ENCODE measurements around the gene GPA33.

GPA33 gene

DNA sequence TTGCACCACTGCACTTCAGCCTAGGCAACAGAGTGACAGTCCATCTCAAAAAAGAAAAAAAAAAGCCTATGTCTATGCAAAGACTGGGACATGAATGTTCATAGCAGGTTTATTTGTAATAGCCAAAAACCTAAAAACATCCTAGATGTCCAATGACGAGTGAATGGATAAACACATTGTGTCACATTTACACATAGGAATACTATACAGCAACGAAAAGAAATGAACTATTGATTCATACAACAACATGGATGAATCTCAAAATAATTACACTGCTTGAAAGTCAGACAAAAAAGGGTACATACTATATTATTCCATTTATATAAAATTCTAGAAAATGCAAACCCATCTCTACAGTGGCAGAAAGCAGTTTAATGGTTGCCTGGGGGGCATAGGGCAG lies 11.6 kb upstream of the GPA33 start:
- DNase-seq (ENCODE audit: low read depth) = no peak
- TF ChIP-seq, protein P1, sequence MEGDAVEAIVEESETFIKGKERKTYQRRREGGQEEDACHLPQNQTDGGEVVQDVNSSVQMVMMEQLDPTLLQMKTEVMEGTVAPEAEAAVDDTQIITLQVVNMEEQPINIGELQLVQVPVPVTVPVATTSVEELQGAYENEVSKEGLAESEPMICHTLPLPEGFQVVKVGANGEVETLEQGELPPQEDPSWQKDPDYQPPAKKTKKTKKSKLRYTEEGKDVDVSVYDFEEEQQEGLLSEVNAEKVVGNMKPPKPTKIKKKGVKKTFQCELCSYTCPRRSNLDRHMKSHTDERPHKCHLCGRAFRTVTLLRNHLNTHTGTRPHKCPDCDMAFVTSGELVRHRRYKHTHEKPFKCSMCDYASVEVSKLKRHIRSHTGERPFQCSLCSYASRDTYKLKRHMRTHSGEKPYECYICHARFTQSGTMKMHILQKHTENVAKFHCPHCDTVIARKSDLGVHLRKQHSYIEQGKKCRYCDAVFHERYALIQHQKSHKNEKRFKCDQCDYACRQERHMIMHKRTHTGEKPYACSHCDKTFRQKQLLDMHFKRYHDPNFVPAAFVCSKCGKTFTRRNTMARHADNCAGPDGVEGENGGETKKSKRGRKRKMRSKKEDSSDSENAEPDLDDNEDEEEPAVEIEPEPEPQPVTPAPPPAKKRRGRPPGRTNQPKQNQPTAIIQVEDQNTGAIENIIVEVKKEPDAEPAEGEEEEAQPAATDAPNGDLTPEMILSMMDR (IDR thresholded peaks at IDR 0.05; ENCODE audit: control insufficient read depth, extremely low read depth, insufficient read depth) = no peak

GRCh38 chr1:167100730-167101129 lies 10.6 kb upstream of the GPA33 start:
- TF ChIP-seq, protein P1 (IDR thresholded peaks at IDR 0.05; ENCODE audit: control insufficient read depth, extremely low read depth, insufficient read depth) = no peak
- no peak overlapping the region for H3K4me3 ChIP-seq (ENCODE audit: low read depth, low read length)
- DNase-seq (ENCODE audit: low read depth) = no peak

More for the DNA sequence above, 11.6 kb upstream of the GPA33 start:
- H3K4me3 ChIP-seq (ENCODE audit: low read depth, low read length) = no peak overlapping the region

GRCh38 chr1:167099851-167100250 lies 9.7 kb upstream of the GPA33 start:
- TF ChIP-seq, protein P1 (IDR thresholded peaks at IDR 0.05; ENCODE audit: control insufficient read depth, extremely low read depth, insufficient read depth) = no peak
- no peak for DNase-seq (ENCODE audit: low read depth)
- H3K4me3 ChIP-seq (ENCODE audit: low read depth, low read length) = no peak overlapping the region

GRCh38 chr1:167095368-167095767 lies 5.2 kb upstream of the GPA33 start:
- DNase-seq (ENCODE audit: low read depth) = peak; percentile 6
- TF ChIP-seq, protein P1 (IDR thresholded peaks at IDR 0.05; ENCODE audit: control insufficient read depth, extremely low read depth, insufficient read depth) = no peak
- no peak overlapping the region for H3K4me3 ChIP-seq (ENCODE audit: low read depth, low read length)

GRCh38 chr1:167094690-167095089 lies 4.5 kb upstream of the GPA33 start:
- no peak for DNase-seq (ENCODE audit: low read depth)
- TF ChIP-seq, protein P1 (IDR thresholded peaks at IDR 0.05; ENCODE audit: control insufficient read depth, extremely low read depth, insufficient read depth) = no peak
- no peak overlapping the region for H3K4me3 ChIP-seq (ENCODE audit: low read depth, low read length)

DNA sequence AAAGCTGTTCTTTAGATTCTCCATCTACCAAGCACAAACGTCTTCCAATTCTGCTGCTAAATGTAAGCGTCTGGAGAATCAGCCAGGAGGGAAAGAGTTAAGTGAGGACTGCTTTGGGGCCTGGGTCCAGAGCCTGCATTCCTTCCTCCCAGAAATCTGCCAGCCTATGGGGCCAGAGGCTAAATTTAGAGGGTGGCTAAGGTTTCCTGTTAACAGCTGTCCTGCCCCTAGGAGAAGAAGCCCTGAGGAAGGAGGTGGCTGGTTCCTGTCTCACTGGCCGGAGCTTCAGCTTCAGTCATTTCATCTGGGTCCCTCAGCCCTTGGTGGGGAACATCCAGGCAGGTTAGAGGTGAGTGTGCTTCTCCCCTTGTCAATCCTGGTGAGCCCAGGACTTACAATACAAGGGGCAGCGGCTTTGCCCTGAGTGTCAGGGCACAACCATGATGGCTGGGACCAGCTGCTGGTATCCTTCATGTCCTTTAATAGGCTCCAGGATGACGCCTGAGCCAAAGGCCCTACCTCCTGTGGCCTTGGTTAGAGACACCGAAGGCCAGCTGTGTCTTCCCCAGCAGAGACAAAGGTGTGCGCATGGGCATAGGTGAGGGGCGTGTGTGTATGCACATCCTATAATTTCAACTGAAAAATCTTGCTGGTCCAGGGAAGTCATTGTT lies 3.8 kb upstream of the GPA33 start, which contains the start of gene STYXL2:
STYXL2 (plus strand) TSS at position 230 of the 671 bp plus-strand sequence. CDS start 775 bp downstream, outside the sequence.
- no peak within 1 kb of the TSS for H3K4me3 ChIP-seq (ENCODE audit: low read depth, low read length)
- DNase-seq (ENCODE audit: low read depth) = no peak
- TF ChIP-seq, protein P1 (IDR thresholded peaks at IDR 0.05; ENCODE audit: control insufficient read depth, extremely low read depth, insufficient read depth) = no peak

GRCh38 chr1:167092653-167093052 lies 2.5 kb upstream of the GPA33 start:
- TF ChIP-seq, protein P1 (IDR thresholded peaks at IDR 0.05; ENCODE audit: control insufficient read depth, extremely low read depth, insufficient read depth) = no peak
- H3K4me3 ChIP-seq (ENCODE audit: low read depth, low read length) = no peak overlapping the region
- DNase-seq (ENCODE audit: low read depth) = no peak

Measured in LNCaP clone FGC (cell line).